ENCODE measurements around the gene PBX3. TPM values are rescaled to one million over a fixed set of nuclear protein-coding genes. Genes with fewer than 3 reads are reported as not detected.

The PBX3 gene
- total RNA-seq, 2 donors from 2014 or later = 37.5 to 46.1 TPM

- Histone ChIP-seq H3K27ac (ENCODE audit: low read depth, low read length) (no peak overlapping the region), H3K4me1 (ENCODE audit: control insufficient read depth, insufficient read depth, low read length) (no peaks in the 10 kb centered on the region), H3K36me3 (ENCODE audit: control insufficient read depth, insufficient read depth, low read length) (no peaks in the 10 kb centered on the region), H3K4me3 (ENCODE audit: low read length) (no peak overlapping the region), H3K27me3 (ENCODE audit: control insufficient read depth, insufficient read depth, low read length, poor library complexity, severe bottlenecking) (no peaks in the 10 kb centered on the region), H3K9ac (ENCODE audit: extremely low read depth, low read length, poor library complexity, severe bottlenecking) (no peak overlapping the region), H3K9me3 (ENCODE audit: control insufficient read depth, low read length) (peaks cover 9% of the 10 kb centered on the region)
- peak; percentile 32 for DNase-seq
- peaks cover 10% of the 10 kb centered on the region for H3K9me3 Mint-ChIP-seq
- H3K36me3 Mint-ChIP-seq (ENCODE audit: low read depth) = no peaks in the 10 kb centered on the region
- H3K4me3 Mint-ChIP-seq = no peak overlapping the region
- no peak for TF ChIP-seq CTCF (conservative IDR thresholded peaks at IDR 0.05)
- H3K27ac Mint-ChIP-seq = no peak overlapping the region
- no peaks in the 10 kb centered on the region for H3K27me3 Mint-ChIP-seq (ENCODE audit: insufficient read depth)
- 91 to 100% methylated on average over 1 to 2 of the region's 2 CpGs for WGBS, 2 experiments (ENCODE audit: insufficient coverage in 1 of 2, insufficient read length in 1 of 2)
- no peaks in the 10 kb centered on the region for H3K4me1 Mint-ChIP-seq
These were observed 237.3 kb downstream of the PBX3 start for GRCh38 chr9:125984461-125984860.

GRCh38 chr9:125985142-125985997, 238.2 kb downstream of the PBX3 start:
- no peak overlapping the region for H3K27ac Mint-ChIP-seq

GRCh38 chr9:125985998-125986655, 239.0 kb downstream of the PBX3 start:
- peaks cover 5% of the 10 kb centered on the region for H3K4me1 Mint-ChIP-seq
- H3K9me3 ChIP-seq (ENCODE audit: control insufficient read depth, low read length) = no peaks in the 10 kb centered on the region
- no peak overlapping the region for H3K4me3 Mint-ChIP-seq
- H3K27me3 ChIP-seq (ENCODE audit: control insufficient read depth, insufficient read depth, low read length, poor library complexity, severe bottlenecking) = no peaks in the 10 kb centered on the region
- peak overlapping the region; percentile 52 for H3K27ac Mint-ChIP-seq
- H3K4me1 ChIP-seq (ENCODE audit: control insufficient read depth, insufficient read depth, low read length) = no peaks in the 10 kb centered on the region
- H3K9me3 Mint-ChIP-seq = no peaks in the 10 kb centered on the region
- H3K27me3 Mint-ChIP-seq (ENCODE audit: insufficient read depth) = peaks cover 2% of the 10 kb centered on the region
- no peak for TF ChIP-seq CTCF (conservative IDR thresholded peaks at IDR 0.05)
- H3K4me3 ChIP-seq (ENCODE audit: low read length) = no peak overlapping the region
- no peak overlapping the region for H3K9ac ChIP-seq (ENCODE audit: extremely low read depth, low read length, poor library complexity, severe bottlenecking)
- no peaks in the 10 kb centered on the region for H3K36me3 Mint-ChIP-seq (ENCODE audit: low read depth)
- 85 to 89% methylated on average over 11 to 17 of the region's 17 CpGs for WGBS, 2 experiments (ENCODE audit: insufficient coverage in 1 of 2, insufficient read length in 1 of 2)
- H3K36me3 ChIP-seq (ENCODE audit: control insufficient read depth, insufficient read depth, low read length) = no peaks in the 10 kb centered on the region
- peak; percentile 38 for DNase-seq
- H3K27ac ChIP-seq (ENCODE audit: low read depth, low read length) = no peak overlapping the region

More at GRCh38 chr9:125985142-125985997, 238.2 kb downstream of the PBX3 start:
- Mint-ChIP-seq H3K27me3 (ENCODE audit: insufficient read depth) (no peaks in the 10 kb centered on the region), H3K4me3 (no peak overlapping the region), H3K9me3 (peaks cover 1% of the 10 kb centered on the region), H3K36me3 (ENCODE audit: low read depth) (no peaks in the 10 kb centered on the region), H3K4me1 (no peaks in the 10 kb centered on the region)
- WGBS, 2 experiments (ENCODE audit: insufficient coverage in 1 of 2, insufficient read length in 1 of 2) = 90% methylated on average over 11 to 14 of the region's 14 CpGs
- H3K9me3 ChIP-seq (ENCODE audit: control insufficient read depth, low read length) = peaks cover under 1% of the 10 kb centered on the region
- H3K36me3 ChIP-seq (ENCODE audit: control insufficient read depth, insufficient read depth, low read length) = no peaks in the 10 kb centered on the region
- DNase-seq = no peak
- H3K27ac ChIP-seq (ENCODE audit: low read depth, low read length) = no peak overlapping the region
- H3K4me3 ChIP-seq (ENCODE audit: low read length) = no peak overlapping the region
- no peaks in the 10 kb centered on the region for H3K4me1 ChIP-seq (ENCODE audit: control insufficient read depth, insufficient read depth, low read length)
- no peaks in the 10 kb centered on the region for H3K27me3 ChIP-seq (ENCODE audit: control insufficient read depth, insufficient read depth, low read length, poor library complexity, severe bottlenecking)
- no peak for TF ChIP-seq CTCF (conservative IDR thresholded peaks at IDR 0.05)
- no peak overlapping the region for H3K9ac ChIP-seq (ENCODE audit: extremely low read depth, low read length, poor library complexity, severe bottlenecking)
